ENCODE measurements around the gene MYPOP.

The MYPOP gene, protein sequence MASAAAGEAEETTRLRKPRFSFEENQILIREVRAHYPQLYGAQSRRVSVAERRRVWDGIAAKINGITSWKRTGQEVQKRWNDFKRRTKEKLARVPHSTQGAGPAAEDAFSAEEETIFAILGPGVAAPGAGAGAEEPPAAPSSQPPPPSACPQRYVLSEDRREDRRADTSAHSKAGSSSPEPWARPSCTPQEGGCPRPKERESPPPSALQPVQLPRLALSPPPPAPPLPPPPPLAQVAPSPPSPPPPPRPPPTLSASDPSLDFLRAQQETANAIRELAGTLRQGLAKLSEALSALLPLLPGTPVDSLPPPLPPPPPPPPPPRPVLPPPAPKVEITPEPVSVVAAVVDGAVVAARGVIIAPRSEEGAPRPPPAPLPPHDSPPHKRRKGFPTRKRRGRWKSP

DNA sequence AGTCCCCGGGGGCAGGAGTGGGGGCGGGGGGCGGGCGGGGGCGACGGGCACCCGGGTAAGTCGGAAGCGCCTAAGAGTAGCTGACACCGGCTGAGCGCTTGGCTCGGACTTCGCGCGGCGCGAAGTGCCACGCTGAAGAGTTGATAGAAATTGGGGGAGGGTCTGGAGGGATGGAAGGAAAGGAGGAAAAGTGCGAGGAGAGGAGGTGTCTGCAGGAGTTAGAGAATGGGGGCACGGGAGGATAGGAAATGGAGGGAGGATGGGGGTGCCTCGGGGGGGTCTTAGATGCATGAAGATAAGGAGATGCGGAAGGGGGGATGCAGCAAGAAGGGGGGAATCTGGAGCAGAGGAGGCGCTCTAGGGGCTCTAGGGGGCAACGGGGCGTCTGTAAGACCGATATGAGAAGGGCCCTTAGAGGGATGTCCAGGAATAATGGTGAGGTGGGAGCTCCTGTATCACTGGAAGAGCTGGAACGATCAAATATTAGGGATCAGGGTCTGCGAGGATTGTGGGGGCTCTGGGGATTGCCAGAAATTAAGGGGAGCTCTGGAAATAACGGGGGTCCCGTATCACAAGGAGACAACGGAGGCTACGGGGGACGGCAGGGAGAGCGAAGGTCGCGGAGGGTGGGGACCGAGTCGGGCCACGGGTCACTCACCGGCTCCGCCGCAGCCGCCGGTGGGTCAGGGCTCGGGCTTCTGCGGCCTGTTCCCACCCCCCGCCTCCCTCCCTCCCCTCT lies at the start of gene MYPOP:
Gene MYPOP (minus strand): TSS at position 702 of the 739 bp plus-strand sequence. CDS start 840 bp downstream, outside the sequence.
- DNase-seq: peak; percentile 41

DNA sequence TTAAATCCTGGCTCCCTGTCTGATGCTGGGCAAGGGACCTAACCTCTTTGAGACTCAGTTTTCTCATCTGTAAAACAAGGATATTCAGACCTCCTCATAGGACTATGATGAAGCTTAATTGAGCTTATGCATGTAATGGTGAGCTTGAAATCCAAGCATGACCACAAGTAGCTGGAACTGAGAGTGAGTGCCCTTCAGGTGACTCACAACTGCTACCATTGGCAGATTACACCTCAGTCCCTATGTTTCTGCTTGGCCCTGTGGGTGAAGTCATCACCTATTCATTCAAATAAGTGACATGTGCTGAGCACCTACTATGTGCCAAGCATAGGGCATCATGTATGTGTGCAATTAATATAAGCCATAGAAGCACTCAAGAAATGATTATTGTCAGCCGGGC lies 45.5 kb upstream of the MYPOP start:
- DNase-seq: no peak

DNA sequence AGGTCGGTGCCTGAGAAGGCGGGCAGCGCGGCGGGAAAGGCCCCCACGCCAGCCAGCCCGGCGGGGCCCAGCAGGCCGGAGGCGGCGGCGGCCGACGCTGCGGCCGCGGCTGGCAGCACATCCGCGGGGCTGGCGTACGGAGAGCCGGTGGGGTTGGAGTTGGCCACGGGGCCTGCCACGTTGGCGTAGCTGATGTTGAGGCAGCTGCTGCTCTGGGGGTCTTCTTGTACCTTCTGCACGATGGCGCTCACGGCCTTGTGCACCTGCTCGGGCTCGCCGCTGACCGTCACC lies 38.0 kb upstream of the MYPOP start:
- DNase-seq: no peak

DNA sequence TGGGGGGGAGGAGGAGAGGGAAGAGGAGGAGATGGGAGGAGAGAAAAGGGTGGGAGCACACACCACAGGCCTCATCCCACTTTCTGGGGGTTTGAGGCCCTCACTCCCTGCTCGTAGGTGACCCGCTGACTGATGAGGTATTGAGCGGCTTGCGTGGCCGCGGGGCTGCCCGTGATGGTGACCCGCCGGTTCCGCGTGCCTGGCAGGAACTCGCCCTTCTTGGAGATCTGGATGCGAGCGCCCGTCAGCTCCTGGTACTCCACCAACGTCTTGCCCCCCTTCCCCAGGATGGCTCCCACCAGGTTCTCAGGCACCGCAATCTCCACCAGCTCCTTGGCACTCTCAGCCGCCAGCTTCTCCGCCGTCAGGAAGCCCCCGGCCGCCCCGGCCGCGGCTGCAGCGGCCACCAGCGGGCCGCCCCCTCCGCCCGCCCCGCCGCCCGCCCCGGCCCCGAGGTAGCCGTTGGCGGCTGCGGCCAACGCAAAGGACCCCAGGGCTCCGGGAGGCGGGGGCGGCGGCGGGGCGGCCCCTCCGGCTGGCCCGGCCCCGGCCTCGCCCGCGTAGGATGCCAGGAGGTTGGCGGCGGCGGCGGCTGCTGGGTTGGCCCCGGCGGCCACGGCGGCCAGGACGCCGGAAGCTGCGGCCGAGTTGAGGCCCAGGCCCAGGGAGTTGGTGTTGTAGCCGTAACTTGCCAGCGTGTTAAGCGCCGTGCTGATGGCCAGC lies 37.5 kb upstream of the MYPOP start:
- DNase-seq: no peak

DNA sequence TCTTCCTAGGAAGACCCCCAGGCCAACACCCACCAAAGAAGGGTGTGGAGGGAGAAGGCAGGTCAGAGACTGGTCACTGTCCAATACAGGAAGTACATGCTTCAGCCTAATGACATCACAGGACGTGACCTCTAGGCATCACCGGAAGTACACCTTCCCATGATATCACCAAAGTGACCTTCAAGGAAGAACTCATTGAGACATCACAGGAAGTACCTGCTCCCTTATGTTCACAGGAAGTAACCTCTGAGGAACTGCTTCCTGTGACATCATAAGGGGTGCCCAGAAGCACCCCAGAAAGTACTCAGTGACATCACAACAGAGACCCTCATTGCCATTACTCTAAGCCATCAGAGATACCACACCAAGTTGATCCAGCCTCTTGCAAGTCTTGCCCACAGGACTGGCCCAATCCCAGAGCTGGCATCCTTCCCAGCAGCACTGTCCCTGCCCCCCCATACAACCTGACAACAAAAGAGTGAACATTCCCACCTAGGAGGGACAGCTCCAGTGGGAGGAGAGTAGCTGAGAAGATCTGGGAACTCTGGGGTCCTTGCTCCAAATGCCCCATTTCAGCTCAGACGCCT lies 36.4 kb upstream of the MYPOP start:
- no peak for DNase-seq

DNA sequence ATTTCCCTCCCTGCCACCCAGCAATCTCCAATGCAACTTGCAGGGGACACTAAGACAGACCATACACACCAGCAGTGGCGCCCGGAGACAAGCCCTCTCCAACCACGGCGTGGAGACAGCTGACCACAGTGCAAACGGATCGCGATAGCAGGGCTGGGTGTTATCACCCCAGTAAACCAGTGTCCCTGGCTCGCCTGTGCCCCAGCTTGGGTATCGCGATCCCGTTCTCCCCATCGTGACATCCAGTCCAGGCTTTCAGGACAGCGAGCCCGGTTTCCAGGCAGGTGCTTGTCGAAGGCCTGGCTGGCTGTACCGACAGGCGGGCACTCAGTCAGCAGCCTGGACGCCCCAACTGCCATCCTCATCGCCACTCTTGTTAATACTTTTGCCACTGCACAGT lies 32.9 kb upstream of the MYPOP start:
- no peak for DNase-seq

DNA sequence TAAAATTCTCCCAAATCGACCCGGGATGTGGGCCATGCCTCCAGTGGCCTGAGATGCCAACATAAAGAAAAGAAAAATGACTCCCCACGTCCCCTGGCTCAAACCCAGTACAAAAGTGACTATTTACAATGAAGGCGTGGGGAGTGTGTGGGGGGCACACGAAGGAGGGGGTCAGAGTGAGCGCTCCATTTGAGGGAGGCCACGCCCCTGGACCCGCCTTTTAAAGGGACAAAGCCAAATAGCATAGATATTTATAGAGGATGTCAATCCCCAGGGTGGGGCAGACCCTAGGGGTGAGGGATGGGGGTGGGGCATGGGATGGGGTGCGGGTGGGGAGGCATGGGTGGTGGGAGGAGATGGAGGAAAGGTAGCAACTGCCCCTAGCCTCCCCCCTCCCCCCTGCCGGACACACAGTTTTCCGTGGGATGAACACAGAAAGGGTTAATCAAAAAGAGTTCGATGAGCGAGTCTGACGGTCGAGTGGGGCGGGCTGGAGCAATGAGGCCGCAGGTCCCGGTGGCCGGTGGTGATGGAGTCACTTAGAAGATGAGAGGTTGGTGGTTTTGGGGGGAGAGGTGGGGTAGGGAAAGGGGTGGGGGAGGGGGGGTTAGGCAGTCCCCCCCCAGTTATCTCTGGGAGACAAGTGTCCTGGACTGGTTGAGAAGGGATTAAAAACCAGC lies 32.3 kb upstream of the MYPOP start:
- DNase-seq: no peak

DNA sequence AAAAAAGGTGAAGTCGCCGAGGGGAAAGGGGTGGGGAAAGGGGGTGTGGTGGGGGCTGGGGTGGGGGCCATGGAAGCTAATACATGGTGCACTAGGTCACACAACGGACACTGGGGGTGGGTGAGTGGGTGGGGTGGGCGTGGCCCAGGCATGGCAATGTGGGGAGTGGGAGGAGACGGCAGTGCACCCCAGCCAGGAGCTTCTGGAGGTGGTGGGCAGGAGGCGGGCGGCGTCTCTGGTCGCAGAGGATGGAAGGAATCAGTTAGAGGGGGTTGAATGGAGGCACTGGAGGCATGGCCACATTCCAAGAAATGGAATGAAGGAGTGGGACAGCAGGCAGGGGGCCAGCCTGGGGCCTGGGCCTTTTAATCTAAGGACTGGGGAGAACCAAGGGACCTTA lies 31.3 kb upstream of the MYPOP start:
- DNase-seq: no peak

DNA sequence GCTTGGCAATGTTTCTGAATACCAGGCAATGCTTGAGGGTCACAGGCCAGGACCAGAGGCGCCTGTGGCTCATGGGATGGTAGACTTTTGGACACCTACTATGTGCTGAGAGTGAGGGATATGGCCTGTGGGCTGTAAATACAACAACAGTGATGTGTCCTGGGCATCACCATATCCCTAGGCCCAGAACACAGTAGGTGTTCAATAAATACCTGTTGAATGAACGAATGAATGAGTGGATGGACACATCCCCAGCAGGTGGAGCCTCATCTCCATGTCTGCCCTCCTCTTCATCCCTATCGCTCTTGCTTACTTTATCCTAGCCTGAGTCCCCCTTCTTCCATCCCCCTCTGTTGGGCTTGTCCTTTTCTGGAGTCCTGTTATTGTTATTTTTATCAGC lies 28.6 kb upstream of the MYPOP start:
- no peak for DNase-seq

DNA sequence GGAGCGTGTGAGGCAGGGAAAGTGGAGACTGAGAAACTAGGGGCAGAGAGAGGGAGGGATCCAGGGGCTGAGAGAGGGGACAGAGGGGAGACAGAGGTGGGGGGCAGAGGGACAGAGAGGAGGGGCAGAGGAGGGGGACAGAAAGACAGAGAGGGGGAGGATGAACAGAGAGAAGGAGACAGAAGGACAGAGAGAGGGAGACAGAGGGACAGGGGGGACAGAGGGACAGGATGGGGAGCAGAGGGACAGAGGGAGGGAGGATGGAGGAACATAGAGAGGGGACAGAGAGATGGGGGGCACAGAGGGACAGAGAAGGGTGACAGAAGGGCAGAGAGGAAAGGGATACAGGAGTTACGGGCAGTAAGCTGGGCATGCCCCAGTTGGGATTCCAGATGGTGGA lies 26.8 kb upstream of the MYPOP start:
- DNase-seq: no peak

DNA sequence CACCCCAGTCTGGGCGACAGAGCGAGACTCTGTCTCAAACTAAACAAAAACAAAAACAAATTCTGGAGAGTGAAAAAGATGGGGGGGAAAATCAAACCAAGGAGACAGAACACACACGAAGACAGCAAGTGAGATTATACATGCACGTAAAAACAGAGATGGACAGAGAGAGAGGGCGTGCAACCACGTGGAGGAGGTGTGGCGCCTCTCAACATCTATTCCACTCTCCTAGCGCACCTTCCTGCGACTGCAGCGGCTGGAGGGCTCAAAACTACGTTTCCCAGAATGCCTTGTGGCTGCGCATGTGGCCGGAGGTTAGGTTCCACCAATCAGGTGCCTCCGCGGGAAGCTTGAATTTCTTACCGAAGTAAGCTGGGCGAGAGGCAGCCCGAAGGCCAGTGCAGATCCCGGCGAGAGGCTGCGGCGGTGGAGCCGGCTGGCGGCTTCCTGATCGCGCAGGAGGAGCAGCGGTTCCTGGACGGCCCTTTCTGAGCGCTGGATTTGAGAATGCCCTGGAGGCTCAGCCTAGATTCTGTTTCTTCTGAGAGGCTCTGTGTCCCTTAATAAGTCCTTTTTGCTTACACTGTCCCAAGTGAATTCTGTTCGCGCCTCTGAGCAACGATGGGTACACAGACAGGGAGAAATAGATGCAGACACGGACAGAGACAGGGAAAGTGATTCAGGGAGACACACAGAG lies 25.3 kb upstream of the MYPOP start:
- DNase-seq: peak; percentile 94

DNA sequence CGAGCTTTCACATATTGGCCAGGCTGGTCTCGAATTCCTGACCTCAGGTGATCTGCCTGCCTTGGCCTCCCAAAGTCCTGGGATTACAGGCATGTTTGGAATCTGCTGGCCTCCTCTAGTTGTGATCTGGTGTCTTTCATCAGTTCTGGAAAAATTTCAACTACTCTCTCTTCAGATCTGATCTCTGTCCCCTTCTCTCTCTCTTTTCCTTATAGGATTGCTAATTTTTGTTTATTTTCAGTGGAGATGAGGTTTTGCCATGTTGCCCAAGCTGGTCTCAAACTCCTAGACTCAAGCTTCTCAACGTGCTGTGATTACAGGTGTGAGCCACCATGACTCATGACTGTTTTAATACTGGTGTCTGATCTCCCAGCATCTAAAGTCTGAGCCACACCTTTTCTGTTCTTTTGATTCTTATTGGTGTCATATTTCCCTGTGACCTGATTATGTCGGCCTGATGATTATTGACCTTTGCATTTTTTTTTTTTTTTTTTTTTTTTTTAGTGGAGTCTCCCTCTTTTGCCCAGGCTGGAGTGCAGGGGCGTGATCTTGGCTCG lies 22.6 kb upstream of the MYPOP start:
- no peak for DNase-seq

DNA sequence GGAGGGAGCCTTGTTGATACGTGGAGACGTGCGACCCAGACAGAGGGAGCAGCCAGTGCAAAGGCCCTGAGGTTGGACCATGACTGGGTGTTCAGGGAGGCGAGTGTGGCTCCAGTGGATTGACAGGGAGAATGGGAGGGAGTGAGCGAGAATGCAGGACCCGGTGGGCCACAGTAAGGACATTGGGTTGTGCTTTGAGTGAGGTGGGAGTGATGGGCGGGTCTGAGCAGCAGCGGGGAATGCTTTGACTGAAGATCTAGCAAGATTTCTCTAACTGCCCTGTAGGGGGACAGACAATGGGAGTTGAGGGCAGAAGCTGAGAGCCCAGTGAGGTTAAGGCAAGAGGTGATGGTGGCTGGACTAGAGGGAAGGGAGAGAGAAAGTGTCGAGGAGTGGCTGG lies 19.9 kb upstream of the MYPOP start:
- no peak for DNase-seq

DNA sequence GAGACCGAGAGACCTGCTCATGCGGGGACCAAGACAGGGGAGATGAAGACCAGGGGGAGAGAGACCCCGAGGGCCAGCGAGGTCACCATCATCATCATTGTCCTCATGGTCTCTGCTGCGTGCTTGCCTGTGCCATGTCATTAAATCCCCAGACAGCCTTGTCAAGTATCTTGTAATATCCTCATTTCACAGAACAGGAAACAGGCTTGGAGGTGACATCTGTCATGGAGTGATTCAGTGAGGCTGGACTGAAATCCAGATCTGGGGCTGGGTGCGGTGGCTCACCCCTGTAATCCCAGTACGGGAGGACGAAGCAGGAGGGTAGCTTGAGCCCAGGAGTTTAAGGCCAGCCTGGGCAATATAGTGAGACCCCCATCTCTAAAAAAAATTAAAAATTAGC lies 18.0 kb upstream of the MYPOP start:
- DNase-seq: peak; percentile 70

DNA sequence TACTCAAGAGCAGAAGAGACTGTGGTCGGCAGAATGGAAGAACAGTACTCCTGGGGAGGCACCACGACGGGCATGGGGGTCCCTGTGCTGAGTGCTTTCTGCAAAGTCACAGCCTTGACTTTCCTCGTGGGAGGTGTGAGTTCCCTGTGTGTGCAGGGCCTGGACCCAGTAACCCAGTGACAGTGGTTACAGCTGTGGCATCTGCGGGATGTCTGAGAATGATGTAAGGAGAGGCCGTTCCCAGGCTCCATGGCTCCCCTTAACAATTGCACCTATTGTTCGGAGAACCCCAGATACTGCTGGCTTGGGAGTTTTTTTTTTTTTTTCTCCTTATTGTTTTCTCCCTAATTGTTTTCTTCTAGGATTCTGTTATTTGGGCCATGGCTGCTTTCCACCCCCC lies 17.3 kb upstream of the MYPOP start:
- DNase-seq: peak; percentile 26

DNA sequence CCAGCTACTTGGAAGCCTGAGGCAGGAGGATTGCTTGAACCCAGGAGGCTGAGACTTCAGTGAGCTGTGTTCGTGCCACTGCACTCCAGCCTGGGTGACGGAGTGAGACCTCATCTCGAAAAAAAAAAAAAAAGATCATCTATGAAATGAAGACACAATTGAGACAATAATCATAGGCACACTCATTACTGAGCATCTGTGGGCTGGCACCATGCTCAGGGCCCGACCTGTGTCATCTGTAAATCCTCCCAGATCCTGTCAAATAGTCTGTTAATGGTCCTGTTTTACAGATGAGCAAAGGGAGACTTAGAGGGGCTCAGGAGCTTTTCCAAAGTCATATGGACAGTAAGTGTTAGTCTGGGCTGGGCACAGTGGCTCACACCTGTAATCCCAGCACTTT lies 16.3 kb upstream of the MYPOP start:
- no peak for DNase-seq

DNA sequence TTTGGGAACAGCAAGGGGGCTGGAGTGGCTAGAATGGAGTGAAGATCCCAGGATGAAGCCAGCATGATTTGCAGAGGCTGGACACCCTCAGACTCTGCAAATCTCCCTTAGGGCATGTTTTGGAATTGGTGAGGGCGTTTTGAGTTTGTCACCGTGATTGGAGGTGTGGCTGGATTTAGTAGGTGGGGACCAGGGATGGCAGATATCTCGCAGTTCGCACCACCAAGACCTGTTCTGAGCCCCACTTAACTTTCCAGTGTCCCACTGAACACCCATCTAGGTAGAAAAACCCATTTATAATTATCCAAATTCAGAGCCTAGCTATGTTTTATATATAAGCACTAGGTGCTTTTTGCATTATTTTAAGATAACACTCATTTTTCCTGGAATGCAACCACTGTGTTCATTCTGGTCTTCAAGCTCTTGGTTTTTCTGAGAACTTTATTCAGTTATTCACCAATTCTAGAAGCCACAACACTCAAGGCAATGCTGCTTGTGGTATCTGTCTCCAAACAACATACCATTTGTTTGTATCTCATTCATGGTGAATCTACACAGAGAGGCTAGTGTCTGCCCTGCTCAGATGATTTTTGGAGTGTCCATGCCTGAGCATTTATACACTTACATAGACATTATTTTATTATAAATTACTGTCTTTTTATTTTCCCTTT lies 15.1 kb upstream of the MYPOP start:
- peak; percentile 30 for DNase-seq

DNA sequence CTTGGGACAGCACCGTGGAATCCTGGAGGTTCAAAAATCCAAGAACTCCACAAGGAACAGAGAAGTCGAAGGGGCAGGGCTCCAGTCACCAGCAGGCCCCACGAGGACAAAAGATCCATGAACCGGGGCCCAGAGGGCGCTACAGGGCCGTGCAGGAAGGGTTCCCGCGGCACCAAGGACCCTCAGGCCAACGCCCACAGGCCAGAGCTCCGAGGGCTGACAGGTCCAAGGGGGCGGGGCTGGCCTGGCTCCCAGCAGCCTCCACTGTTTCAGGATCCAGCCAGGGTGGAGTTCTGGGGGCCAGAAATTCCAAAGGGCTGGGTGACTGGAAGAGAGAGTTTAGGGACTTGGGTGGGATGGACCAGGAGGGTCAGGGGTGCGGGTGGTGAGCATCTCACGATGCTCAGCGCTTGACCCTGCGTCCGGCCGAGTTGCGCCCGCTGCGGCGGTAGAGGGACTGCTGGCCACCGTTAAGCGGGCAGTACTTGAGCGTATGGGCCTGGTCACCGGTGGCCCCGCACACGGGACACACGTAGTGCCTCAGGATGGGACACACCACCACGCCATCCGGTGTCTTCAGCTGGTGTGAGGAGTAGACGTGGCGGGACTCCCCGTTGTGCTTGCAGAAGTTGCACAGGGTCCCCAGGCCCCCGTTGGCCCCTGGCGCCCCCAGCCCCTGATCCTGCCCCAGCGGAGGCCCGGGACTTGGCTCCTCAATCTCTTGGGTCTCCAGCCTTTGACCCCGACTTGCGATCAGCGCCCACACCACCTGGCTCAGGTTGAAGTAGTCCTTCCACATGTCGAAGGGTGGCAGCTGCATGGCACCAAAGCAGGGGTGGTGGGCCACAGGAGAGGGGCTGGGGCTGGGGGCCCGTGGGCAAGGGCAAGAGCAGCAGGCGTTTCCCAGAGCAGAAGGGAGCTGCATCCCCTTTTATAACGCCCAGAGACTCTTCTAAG lies 11.7 kb upstream of the MYPOP start, which contains the start of gene NANOS2:
Gene NANOS2 (minus strand): TSS at position 905 of the 957 bp plus-strand sequence. CDS start 85 bp downstream, at position 820.
- no peak for DNase-seq

DNA sequence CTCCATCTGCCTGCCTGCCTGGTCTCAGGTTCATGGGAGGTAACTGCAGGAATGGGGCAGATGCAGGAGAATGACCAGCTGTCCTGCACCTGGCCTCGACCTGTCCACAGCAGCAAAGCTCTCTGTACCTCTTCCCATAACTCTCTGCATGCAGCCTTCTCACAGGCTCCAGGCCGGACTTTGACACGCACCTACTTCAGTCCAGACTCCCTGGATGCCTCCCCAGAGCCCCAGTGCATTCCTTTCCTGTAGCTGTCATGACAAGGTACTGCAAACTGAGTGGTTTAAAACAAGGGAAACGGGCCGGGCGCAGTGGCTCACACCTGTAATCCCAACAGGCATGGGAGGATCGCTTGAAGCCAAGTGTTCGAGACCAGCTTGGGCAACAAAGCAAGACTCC lies 8.9 kb upstream of the MYPOP start:
- no peak for DNase-seq

DNA sequence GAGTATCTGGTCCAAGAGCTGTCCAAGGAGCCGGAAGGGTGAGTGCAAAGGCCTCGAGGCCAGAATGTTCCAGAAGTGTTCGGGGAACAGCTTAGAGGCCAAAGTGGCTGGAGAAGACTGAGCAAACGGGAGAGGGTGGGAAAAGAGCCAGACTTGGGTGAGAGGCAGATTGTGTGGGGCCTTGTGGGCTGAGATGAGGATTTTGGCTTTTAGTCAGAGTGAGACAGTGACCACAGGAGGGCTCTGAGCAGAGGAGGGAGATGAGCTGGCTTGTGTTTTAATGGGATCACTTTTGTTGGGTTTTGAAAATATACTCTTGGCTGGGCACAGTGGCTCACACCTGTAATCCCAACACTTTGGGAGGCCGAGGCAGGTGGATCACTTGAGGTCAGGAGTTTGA lies 6.5 kb upstream of the MYPOP start:
- DNase-seq: no peak
